ENCODE results near the gene NEK6.

NEK6 gene

GRCh38 chr9:124351672-124352468, 94.1 kb downstream of the NEK6 start:
- H3K9me3 ChIP-seq (ENCODE audit: control insufficient read depth, insufficient read depth, low read depth, low read length), result no peaks in the 10 kb centered on the region
- H3K36me3 ChIP-seq (ENCODE audit: control insufficient read depth, insufficient read depth, low read length), result peaks cover 92% of the 10 kb centered on the region
- no peak overlapping the region for H3K4me3 ChIP-seq (ENCODE audit: low read depth, low read length)
- H3K4me1 ChIP-seq (ENCODE audit: control insufficient read depth, insufficient read depth, low read length), result no peaks in the 10 kb centered on the region
- no peak overlapping the region for H3K27ac ChIP-seq (ENCODE audit: low read depth, low read length)
- H3K27me3 ChIP-seq (ENCODE audit: control insufficient read depth, insufficient read depth, low read length), result no peaks in the 10 kb centered on the region
- H3K9ac ChIP-seq (ENCODE audit: low read length), result no peak overlapping the region

GRCh38 chr9:124352616-124353015, 94.9 kb downstream of the NEK6 start:
- no peak overlapping the region for H3K9ac ChIP-seq (ENCODE audit: low read length)
- no peaks in the 10 kb centered on the region for H3K27me3 ChIP-seq (ENCODE audit: control insufficient read depth, insufficient read depth, low read length)
- H3K27ac ChIP-seq (ENCODE audit: low read depth, low read length), result no peak overlapping the region
- H3K36me3 ChIP-seq (ENCODE audit: control insufficient read depth, insufficient read depth, low read length), result peaks cover 88% of the 10 kb centered on the region
- peaks cover under 1% of the 10 kb centered on the region; the same call in 1 of the 2 replicates for H3K4me1 ChIP-seq (ENCODE audit: control insufficient read depth, insufficient read depth, low read length)
- no peaks in the 10 kb centered on the region for H3K9me3 ChIP-seq (ENCODE audit: control insufficient read depth, insufficient read depth, low read depth, low read length)
- no peak overlapping the region for H3K4me3 ChIP-seq (ENCODE audit: low read depth, low read length)

- H3K27ac ChIP-seq (ENCODE audit: low read depth, low read length), result no peak overlapping the region
- no peak overlapping the region for H3K9ac ChIP-seq (ENCODE audit: low read length)
- peaks cover 82% of the 10 kb centered on the region for H3K36me3 ChIP-seq (ENCODE audit: control insufficient read depth, insufficient read depth, low read length)
Measured at GRCh38 chr9:124353166-124353768, 95.5 kb downstream of the NEK6 start.

GRCh38 chr9:124353811-124354274, 96.1 kb downstream of the NEK6 start:
- H3K4me1 ChIP-seq (ENCODE audit: control insufficient read depth, insufficient read depth, low read length), result peaks cover 4% of the 10 kb centered on the region; the same call in 1 of the 2 replicates
- no peak overlapping the region for H3K27ac ChIP-seq (ENCODE audit: low read depth, low read length)
- peaks cover 76% of the 10 kb centered on the region for H3K36me3 ChIP-seq (ENCODE audit: control insufficient read depth, insufficient read depth, low read length)
- H3K9me3 ChIP-seq (ENCODE audit: control insufficient read depth, insufficient read depth, low read depth, low read length), result no peaks in the 10 kb centered on the region
- no peak overlapping the region for H3K9ac ChIP-seq (ENCODE audit: low read length)
- H3K27me3 ChIP-seq (ENCODE audit: control insufficient read depth, insufficient read depth, low read length), result no peaks in the 10 kb centered on the region
- H3K4me3 ChIP-seq (ENCODE audit: low read depth, low read length), result no peak overlapping the region

More at GRCh38 chr9:124353166-124353768, 95.5 kb downstream of the NEK6 start:
- H3K4me3 ChIP-seq (ENCODE audit: low read depth, low read length), result no peak overlapping the region
- H3K27me3 ChIP-seq (ENCODE audit: control insufficient read depth, insufficient read depth, low read length), result no peaks in the 10 kb centered on the region
- no peaks in the 10 kb centered on the region for H3K9me3 ChIP-seq (ENCODE audit: control insufficient read depth, insufficient read depth, low read depth, low read length)
- peaks cover 4% of the 10 kb centered on the region; the same call in 1 of the 2 replicates for H3K4me1 ChIP-seq (ENCODE audit: control insufficient read depth, insufficient read depth, low read length)

GRCh38 chr9:124354346-124355038, 96.7 kb downstream of the NEK6 start:
- H3K9me3 ChIP-seq (ENCODE audit: control insufficient read depth, insufficient read depth, low read depth, low read length), result no peaks in the 10 kb centered on the region
- no peak overlapping the region for H3K9ac ChIP-seq (ENCODE audit: low read length)
- peaks cover 4% of the 10 kb centered on the region; the same call in 1 of the 2 replicates for H3K4me1 ChIP-seq (ENCODE audit: control insufficient read depth, insufficient read depth, low read length)
- no peaks in the 10 kb centered on the region for H3K27me3 ChIP-seq (ENCODE audit: control insufficient read depth, insufficient read depth, low read length)
- no peak overlapping the region for H3K4me3 ChIP-seq (ENCODE audit: low read depth, low read length)
- H3K27ac ChIP-seq (ENCODE audit: low read depth, low read length), result no peak overlapping the region
- peaks cover 70% of the 10 kb centered on the region for H3K36me3 ChIP-seq (ENCODE audit: control insufficient read depth, insufficient read depth, low read length)

- peaks cover 64% of the 10 kb centered on the region for H3K36me3 ChIP-seq (ENCODE audit: control insufficient read depth, insufficient read depth, low read length)
- peaks cover 4% of the 10 kb centered on the region; the same call in 1 of the 2 replicates for H3K4me1 ChIP-seq (ENCODE audit: control insufficient read depth, insufficient read depth, low read length)
- H3K9me3 ChIP-seq (ENCODE audit: control insufficient read depth, insufficient read depth, low read depth, low read length), result no peaks in the 10 kb centered on the region
- no peak overlapping the region for H3K4me3 ChIP-seq (ENCODE audit: low read depth, low read length)
- no peak overlapping the region for H3K9ac ChIP-seq (ENCODE audit: low read length)
- no peak overlapping the region for H3K27ac ChIP-seq (ENCODE audit: low read depth, low read length)
- H3K27me3 ChIP-seq (ENCODE audit: control insufficient read depth, insufficient read depth, low read length), result no peaks in the 10 kb centered on the region
Measured at GRCh38 chr9:124355039-124355940, 97.5 kb downstream of the NEK6 start.

- Histone ChIP-seq H3K4me3 (ENCODE audit: low read depth, low read length) (no peak overlapping the region), H3K36me3 (ENCODE audit: control insufficient read depth, insufficient read depth, low read length) (peaks cover 55% of the 10 kb centered on the region), H3K27ac (ENCODE audit: low read depth, low read length) (no peak overlapping the region), H3K9ac (ENCODE audit: low read length) (no peak overlapping the region), H3K9me3 (ENCODE audit: control insufficient read depth, insufficient read depth, low read depth, low read length) (no peaks in the 10 kb centered on the region), H3K27me3 (ENCODE audit: control insufficient read depth, insufficient read depth, low read length) (no peaks in the 10 kb centered on the region), H3K4me1 (ENCODE audit: control insufficient read depth, insufficient read depth, low read length) (peaks cover 4% of the 10 kb centered on the region; the same call in 1 of the 2 replicates)
Measured at GRCh38 chr9:124355941-124356744, 98.4 kb downstream of the NEK6 start.

GRCh38 chr9:124356745-124357390, 99.1 kb downstream of the NEK6 start:
- Histone ChIP-seq H3K9ac (ENCODE audit: low read length) (no peak overlapping the region), H3K9me3 (ENCODE audit: control insufficient read depth, insufficient read depth, low read depth, low read length) (no peaks in the 10 kb centered on the region), H3K27ac (ENCODE audit: low read depth, low read length) (no peak overlapping the region), H3K4me1 (ENCODE audit: control insufficient read depth, insufficient read depth, low read length) (peaks cover 4% of the 10 kb centered on the region; the same call in 1 of the 2 replicates), H3K36me3 (ENCODE audit: control insufficient read depth, insufficient read depth, low read length) (peaks cover 48% of the 10 kb centered on the region), H3K27me3 (ENCODE audit: control insufficient read depth, insufficient read depth, low read length) (no peaks in the 10 kb centered on the region), H3K4me3 (ENCODE audit: low read depth, low read length) (no peak overlapping the region)

GRCh38 chr9:124357721-124358361, 100.1 kb downstream of the NEK6 start:
- Histone ChIP-seq H3K27me3 (ENCODE audit: control insufficient read depth, insufficient read depth, low read length) (no peaks in the 10 kb centered on the region), H3K9ac (ENCODE audit: low read length) (no peak overlapping the region), H3K36me3 (ENCODE audit: control insufficient read depth, insufficient read depth, low read length) (peaks cover 38% of the 10 kb centered on the region), H3K4me1 (ENCODE audit: control insufficient read depth, insufficient read depth, low read length) (peaks cover 4% of the 10 kb centered on the region; the same call in 1 of the 2 replicates), H3K4me3 (ENCODE audit: low read depth, low read length) (no peak overlapping the region), H3K9me3 (ENCODE audit: control insufficient read depth, insufficient read depth, low read depth, low read length) (no peaks in the 10 kb centered on the region), H3K27ac (ENCODE audit: low read depth, low read length) (no peak overlapping the region)

Data from HUES6 (cell line).